Measurements from ENCODE around the gene POLR2L. TPM values are rescaled to one million over a fixed set of nuclear protein-coding genes. Genes with fewer than 3 reads are reported as not detected.

Gene POLR2L
- total RNA-seq, 4 donors from 2014 or later, result 45.6 to 90.3 (median 64.7) TPM

DNA sequence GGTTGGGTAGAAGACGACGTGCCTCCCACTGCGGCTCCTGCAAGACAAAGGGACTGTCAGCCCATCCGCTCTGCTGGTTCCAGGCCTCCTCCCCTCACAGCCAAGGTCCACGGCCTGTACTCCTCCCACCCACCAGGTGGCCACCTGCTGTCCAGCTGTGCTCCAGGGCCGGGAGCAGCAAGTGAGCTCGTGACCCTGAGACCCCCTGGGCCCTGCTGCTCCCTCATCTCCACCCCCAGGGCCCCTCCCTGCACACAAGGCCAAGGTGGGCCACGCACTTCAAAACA is 27.7 kb upstream of the POLR2L start:
- no peak for DNase-seq
- H3K27ac ChIP-seq, result no peak overlapping the region
- H3K4me1 ChIP-seq, result no peaks in the 10 kb centered on the region
- TF ChIP-seq POLR2A (IDR thresholded peaks at IDR 0.05) (no peak), CTCF (IDR thresholded peaks at IDR 0.05) (no peak)
- 69% methylated on average over 3 of the region's 8 CpGs; no CpG with 5 or more reads in 1 of the 2 donors for WGBS, 2 donors
- intact Hi-C loops (cut with DNase I), result no loop called here
- no peak overlapping the region for H3K4me3 ChIP-seq
- H3K9me3 ChIP-seq, result no peaks in the 10 kb centered on the region
- peaks cover 0 to 46% (median 0%) of the 10 kb centered on the region in 3 donors for H3K36me3 ChIP-seq
- no peaks in the 10 kb centered on the region for H3K27me3 ChIP-seq

DNA sequence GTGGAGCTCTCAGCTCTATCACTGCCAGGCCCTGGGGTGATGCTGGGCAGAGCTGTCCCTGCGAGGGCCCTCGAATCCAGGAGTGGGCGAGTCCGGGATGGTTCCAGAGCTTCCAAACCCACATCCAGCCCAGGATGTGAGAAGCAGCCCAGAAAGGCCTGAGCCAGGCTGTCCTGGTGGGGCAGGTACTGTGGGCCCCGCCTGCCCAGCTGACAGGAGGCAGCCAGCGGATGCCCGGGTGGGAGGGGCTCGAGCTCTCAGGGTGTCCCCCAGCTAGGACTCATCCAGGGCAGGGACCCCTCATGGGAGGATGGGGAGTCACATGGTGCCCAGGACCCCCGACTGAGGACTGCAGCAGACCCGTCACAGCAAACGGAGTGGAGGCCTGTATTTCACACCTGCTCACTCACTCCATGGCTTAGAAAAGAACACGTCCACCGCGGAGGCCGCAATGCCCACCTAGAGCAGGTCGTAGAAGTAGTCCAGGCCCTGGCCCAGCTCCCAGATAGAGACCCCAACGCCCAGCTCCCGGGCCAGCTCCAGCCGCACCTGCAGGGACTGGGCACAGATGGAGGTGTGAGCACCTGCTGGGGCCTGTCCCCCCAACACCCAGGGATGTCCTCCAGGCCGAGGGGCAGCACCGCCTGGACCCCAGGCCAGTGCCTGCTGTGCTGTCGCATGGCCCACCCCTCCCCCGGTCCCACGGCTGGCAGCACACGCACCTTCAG is 27.2 kb upstream of the POLR2L start:
- intact Hi-C loops (cut with DNase I), result no loop called here
- TF ChIP-seq POLR2A (IDR thresholded peaks at IDR 0.05), result no peak
- no peak for TF ChIP-seq CTCF (IDR thresholded peaks at IDR 0.05)
- WGBS, 2 donors, result 78% methylated on average over 11 of the region's 25 CpGs; no CpG with 5 or more reads in 1 of the 2 donors
- H3K36me3 ChIP-seq, result peaks cover 0 to 46% (median 0%) of the 10 kb centered on the region in 3 donors
- no peak overlapping the region for H3K27ac ChIP-seq
- H3K9me3 ChIP-seq, result no peaks in the 10 kb centered on the region
- no peaks in the 10 kb centered on the region for H3K27me3 ChIP-seq
- no peak for DNase-seq
- no peak overlapping the region for H3K4me3 ChIP-seq
- no peaks in the 10 kb centered on the region for H3K4me1 ChIP-seq

- peaks cover 0 to 50% (median 0%) of the 10 kb centered on the region in 3 donors for H3K36me3 ChIP-seq
- H3K27ac ChIP-seq, result no peak overlapping the region
- no peak for TF ChIP-seq POLR2A (IDR thresholded peaks at IDR 0.05)
- no peak for TF ChIP-seq CTCF (IDR thresholded peaks at IDR 0.05)
- intact Hi-C loops (cut with DNase I), result no loop called here
- 80% methylated on average over 3 of the region's 12 CpGs; no CpG with 5 or more reads in 1 of the 2 donors for WGBS, 2 donors
- H3K27me3 ChIP-seq, result no peaks in the 10 kb centered on the region
- H3K9me3 ChIP-seq, result no peaks in the 10 kb centered on the region
- H3K4me3 ChIP-seq, result no peak overlapping the region
- no peaks in the 10 kb centered on the region for H3K4me1 ChIP-seq
- no peak for DNase-seq
Observed at GRCh38 chr11:868802-869201, 26.5 kb upstream of the POLR2L start.

GRCh38 chr11:868394-868793 is 26.1 kb upstream of the POLR2L start:
- WGBS, 2 donors, result 85% methylated on average over 8 to 9 of the region's 17 CpGs
- TF ChIP-seq CTCF (IDR thresholded peaks at IDR 0.05), result no peak
- TF ChIP-seq POLR2A (IDR thresholded peaks at IDR 0.05), result no peak
- Histone ChIP-seq H3K36me3 (peaks cover 0 to 54% (median 0%) of the 10 kb centered on the region in 3 donors), H3K27ac (no peak overlapping the region), H3K4me3 (no peak overlapping the region), H3K27me3 (no peaks in the 10 kb centered on the region), H3K9me3 (no peaks in the 10 kb centered on the region), H3K4me1 (no peaks in the 10 kb centered on the region)
- DNase-seq, result no peak
- intact Hi-C loops (cut with DNase I), result no loop called here

DNA sequence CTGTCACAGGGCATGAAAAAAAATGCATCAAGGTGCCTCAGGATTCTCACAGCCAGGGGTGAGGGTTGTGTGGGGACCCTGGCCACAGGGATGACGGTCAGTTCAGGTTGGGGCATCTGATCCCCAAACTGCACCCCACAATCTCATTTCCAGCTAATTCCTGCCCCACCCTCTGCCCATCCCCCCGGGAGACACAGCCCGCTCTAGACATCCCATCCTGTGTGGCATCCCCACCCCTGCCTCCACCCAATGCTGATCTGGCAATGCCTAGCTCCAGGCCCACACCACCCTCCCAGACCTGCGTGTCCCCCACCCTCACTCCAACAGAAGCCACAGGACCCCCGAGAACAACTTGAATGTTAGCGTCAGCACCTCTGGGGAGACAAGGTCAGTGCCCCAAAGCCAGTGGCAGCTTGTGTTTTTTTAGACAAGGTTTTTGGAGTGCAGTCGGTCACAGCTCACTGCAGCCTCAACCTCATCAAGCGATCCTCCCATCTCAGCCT is 25.6 kb upstream of the POLR2L start:
- no peak overlapping the region for H3K4me3 ChIP-seq
- peaks cover 0 to 59% (median 2%) of the 10 kb centered on the region in 3 donors for H3K36me3 ChIP-seq
- no peaks in the 10 kb centered on the region for H3K4me1 ChIP-seq
- no peaks in the 10 kb centered on the region for H3K27me3 ChIP-seq
- intact Hi-C loops (cut with DNase I), result no loop called here
- DNase-seq, result no peak
- TF ChIP-seq POLR2A (IDR thresholded peaks at IDR 0.05), result no peak
- no peak for TF ChIP-seq CTCF (IDR thresholded peaks at IDR 0.05)
- no peak overlapping the region for H3K27ac ChIP-seq
- no peaks in the 10 kb centered on the region for H3K9me3 ChIP-seq
- WGBS, 2 donors, result 75 to 86% methylated on average over 4 of the region's 8 CpGs
